Activated T-helper 17 cell treated with anti-CD3 and anti-CD28 coated beads, Interleukin-2, amount 50 U/mL, for 72 hours (primary cell): ENCODE measurements around the gene PCSK5. TPM values are rescaled to one million over a fixed set of nuclear protein-coding genes. Genes with fewer than 3 reads are reported as not detected.
"Not testable (repeated sequence)": the region's sequence is repeated elsewhere in the genome, so short reads cannot be mapped to it uniquely, and the experiment has no call there.

ENCODE experiments used
- ATAC-seq: fragments of 150-1000 bp; cut with Tn5 transposase; replicated peaks from 2 replicates; pipeline ENCODE4 v1.10.0; 2021; ENCODE audit warnings: mild to moderate bottlenecking, moderate library complexity
- H3K27ac Mint-ChIP-seq: one replicate; pipeline ENCODE4 v1.8.0; 2022; ENCODE audit warnings: mixed read lengths
- H3K27me3 Mint-ChIP-seq: one replicate; pipeline ENCODE4 v1.8.0; 2022; ENCODE audit warnings: mixed read lengths
- H3K36me3 Mint-ChIP-seq: one replicate; pipeline ENCODE4 v1.8.0; 2022; ENCODE audit warnings: low read depth, mild to moderate bottlenecking, mixed read lengths
- H3K4me1 Mint-ChIP-seq: one replicate; pipeline ENCODE4 v1.8.0; 2022; ENCODE audit warnings: mixed read lengths
- H3K4me3 Mint-ChIP-seq: one replicate; pipeline ENCODE4 v1.8.0; 2022; ENCODE audit warnings: mild to moderate bottlenecking, mixed read lengths
- H3K9me3 Mint-ChIP-seq: one replicate; pipeline ENCODE4 v1.8.0; 2022; ENCODE audit warnings: mixed read lengths
- total RNA-seq, 2 donors: library from RNA; stranded (reverse); gene quantifications; one replicate each; pipeline ENCODE4 v1.2.3, GENCODE V29; 2022

The PCSK5 gene
- total RNA-seq, 2 donors from 2014 or later: 1.6 to 3.8 TPM

DNA sequence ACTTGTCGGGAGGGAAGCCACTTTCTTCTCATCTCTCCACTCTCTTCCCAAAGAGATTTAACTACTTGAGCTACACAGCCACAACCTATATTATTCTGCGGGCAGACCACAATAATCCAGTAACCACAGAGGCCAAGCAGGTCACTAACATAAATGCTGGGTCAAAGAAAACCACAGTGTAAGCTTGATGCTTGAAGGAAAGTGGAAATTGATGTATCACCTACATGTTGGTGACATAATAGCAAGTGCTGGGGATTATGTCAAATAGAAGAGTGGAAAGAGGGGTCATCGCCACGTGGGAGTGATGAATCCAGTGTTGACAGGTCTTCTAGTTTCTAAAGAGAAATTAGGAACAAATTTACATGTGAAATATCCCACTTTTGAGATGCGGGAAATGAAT, 462.8 kb downstream of the PCSK5 start:
- peaks cover 3% of the 10 kb centered on the region for H3K27me3 Mint-ChIP-seq
- no peaks in the 10 kb centered on the region for H3K36me3 Mint-ChIP-seq
- no peaks in the 10 kb centered on the region for H3K4me1 Mint-ChIP-seq
- no peak overlapping the region for H3K4me3 Mint-ChIP-seq
- no peak overlapping the region for H3K27ac Mint-ChIP-seq
- ATAC-seq: no peak
- H3K9me3 Mint-ChIP-seq: no peaks in the 10 kb centered on the region

DNA sequence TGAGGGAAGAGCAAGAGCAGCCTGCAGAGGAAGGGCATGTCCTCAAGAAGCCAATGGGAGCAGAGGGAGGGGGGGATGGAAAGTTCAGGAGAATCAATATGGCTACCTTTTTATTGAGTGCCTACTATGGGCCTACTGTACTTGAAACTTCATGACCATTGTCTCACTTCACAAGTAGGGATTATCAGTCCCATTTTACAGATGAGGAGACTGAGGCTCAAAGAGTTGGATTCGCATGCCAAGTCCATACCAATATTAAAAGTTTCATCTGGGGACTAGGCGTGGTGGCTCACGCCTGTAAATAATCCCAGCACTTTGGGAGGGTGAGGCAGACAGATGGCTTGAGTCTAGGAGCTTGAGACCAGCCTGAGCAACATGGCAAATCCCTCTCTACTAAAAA, 463.7 kb downstream of the PCSK5 start:
- H3K36me3 Mint-ChIP-seq: no peaks in the 10 kb centered on the region
- no peaks in the 10 kb centered on the region for H3K9me3 Mint-ChIP-seq
- no peaks in the 10 kb centered on the region for H3K4me1 Mint-ChIP-seq
- H3K4me3 Mint-ChIP-seq: no peak overlapping the region
- ATAC-seq: no peak
- H3K27me3 Mint-ChIP-seq: peaks cover 3% of the 10 kb centered on the region
- no peak overlapping the region for H3K27ac Mint-ChIP-seq

DNA sequence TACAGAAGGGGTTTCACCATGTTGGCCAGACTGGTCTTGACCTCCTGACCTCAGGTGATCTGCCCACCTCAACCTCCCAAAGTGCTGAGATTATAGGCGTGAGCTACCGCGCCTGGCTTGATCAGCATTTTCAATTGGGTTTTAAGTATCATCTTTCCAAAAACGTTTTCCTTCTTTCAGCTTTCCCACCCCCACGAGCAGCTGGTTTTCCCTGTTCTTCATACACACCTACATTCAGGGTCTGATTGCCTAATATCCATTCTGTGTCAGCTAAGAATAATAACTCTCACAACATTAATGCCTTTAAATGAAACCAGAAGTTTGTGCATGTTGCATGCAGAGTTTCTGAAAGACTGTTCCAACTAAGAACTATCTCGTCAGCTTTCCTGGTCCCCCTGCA, 465.4 kb downstream of the PCSK5 start:
- Mint-ChIP-seq H3K27ac (no peak overlapping the region), H3K36me3 (no peaks in the 10 kb centered on the region), H3K4me3 (no peak overlapping the region), H3K9me3 (no peaks in the 10 kb centered on the region), H3K4me1 (no peaks in the 10 kb centered on the region), H3K27me3 (peaks cover 3% of the 10 kb centered on the region)
- no peak for ATAC-seq

DNA sequence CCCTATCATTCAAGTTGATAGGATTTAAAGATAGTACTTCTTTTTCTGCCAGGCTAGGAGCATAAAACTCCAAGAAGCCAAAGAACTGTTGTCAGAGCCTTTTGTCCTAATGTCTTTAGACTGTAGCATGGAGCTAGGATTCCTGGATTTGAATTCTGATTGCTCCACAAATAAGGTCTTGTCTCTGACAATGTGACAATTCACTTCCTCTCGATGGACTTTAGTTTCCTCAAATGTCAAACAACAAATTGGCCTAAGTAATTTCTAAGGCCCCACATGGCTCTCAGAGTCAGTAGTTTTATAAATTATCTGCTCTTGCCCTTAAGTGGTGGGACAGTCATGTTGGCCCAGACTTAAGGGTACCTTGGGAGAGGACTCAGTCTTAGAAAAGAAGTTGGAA, 467.1 kb downstream of the PCSK5 start:
- no peak for ATAC-seq
- Mint-ChIP-seq H3K36me3 (no peaks in the 10 kb centered on the region), H3K27ac (no peak overlapping the region), H3K9me3 (no peaks in the 10 kb centered on the region), H3K4me1 (no peaks in the 10 kb centered on the region), H3K4me3 (no peak overlapping the region), H3K27me3 (peaks cover 3% of the 10 kb centered on the region)

DNA sequence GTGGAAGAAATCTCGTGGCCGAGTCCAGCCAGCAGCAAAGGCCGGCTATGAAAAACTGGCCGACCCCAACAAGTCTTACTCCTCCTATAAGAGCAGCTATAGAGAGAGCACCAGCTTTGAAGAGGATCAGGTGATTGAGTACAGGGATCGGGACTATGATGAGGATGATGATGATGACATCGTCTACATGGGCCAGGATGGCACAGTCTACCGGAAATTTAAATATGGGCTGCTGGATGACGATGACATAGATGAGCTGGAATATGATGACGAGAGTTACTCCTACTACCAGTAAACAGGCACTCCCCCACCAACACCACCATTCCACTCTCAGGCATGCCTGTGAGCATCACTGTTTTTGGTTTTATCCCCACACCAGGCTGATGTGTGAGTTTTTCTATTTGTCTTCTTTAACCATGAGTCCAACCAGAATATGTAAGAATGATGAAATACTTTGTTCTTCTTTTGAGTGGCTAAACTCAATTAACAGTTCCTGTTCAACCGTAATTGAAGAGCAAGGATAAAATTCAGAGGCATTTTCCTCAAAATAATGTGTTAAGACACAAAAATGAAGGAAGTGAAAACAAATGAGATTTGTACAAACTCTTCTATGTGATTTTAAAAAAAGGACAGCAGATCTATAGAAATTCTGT, 468.3 kb downstream of the PCSK5 start:
- H3K9me3 Mint-ChIP-seq: no peaks in the 10 kb centered on the region
- no peak overlapping the region for H3K27ac Mint-ChIP-seq
- no peak for ATAC-seq
- peaks cover 8% of the 10 kb centered on the region for H3K27me3 Mint-ChIP-seq
- H3K4me3 Mint-ChIP-seq: no peak overlapping the region
- H3K36me3 Mint-ChIP-seq: no peaks in the 10 kb centered on the region
- no peaks in the 10 kb centered on the region for H3K4me1 Mint-ChIP-seq

DNA sequence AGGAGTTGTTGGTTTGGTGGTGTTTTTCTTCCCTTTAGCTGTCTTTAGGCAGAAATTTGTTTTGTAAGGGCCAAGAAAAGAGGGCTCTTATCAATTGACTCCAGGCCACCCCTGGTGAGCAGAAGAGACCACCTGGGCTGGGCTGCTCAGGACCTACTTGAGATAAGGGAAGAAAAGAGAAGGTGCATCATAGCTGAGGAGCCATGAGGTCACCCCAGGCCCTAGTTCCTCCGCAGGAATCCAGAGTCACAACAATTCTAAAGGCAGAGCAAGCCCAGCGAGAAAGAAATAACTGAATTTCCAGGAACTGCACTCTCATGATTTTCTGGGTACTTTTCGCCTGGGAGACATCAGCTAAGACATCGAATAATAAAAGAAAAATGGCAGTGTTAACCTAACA, 468.9 kb downstream of the PCSK5 start:
- no peak overlapping the region for H3K4me3 Mint-ChIP-seq
- no peak overlapping the region for H3K27ac Mint-ChIP-seq
- no peaks in the 10 kb centered on the region for H3K9me3 Mint-ChIP-seq
- no peak for ATAC-seq
- H3K4me1 Mint-ChIP-seq: no peaks in the 10 kb centered on the region
- peaks cover 6% of the 10 kb centered on the region for H3K27me3 Mint-ChIP-seq
- no peaks in the 10 kb centered on the region for H3K36me3 Mint-ChIP-seq

DNA sequence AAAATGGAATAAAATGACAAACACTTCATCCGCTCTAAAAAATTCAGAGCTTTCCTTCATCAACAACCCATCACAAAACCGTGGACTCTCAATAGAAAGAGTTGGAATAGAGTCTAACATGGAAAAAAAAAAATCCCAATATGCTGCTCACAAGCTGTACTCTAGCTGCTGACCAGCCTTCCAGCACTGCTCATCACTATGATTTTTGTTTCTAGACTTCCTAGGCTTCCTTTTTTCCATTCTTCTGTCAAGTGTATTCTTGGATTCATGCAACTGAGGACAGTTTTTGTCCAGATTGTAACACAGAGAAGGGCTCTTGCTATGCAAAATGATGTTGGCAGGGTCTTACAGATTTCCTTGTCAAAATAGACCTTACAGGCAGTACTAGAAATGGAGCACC, 469.3 kb downstream of the PCSK5 start:
- no peak for ATAC-seq
- Mint-ChIP-seq H3K4me3 (no peak overlapping the region), H3K9me3 (no peaks in the 10 kb centered on the region), H3K4me1 (no peaks in the 10 kb centered on the region), H3K36me3 (no peaks in the 10 kb centered on the region), H3K27ac (no peak overlapping the region), H3K27me3 (peaks cover 6% of the 10 kb centered on the region)

DNA sequence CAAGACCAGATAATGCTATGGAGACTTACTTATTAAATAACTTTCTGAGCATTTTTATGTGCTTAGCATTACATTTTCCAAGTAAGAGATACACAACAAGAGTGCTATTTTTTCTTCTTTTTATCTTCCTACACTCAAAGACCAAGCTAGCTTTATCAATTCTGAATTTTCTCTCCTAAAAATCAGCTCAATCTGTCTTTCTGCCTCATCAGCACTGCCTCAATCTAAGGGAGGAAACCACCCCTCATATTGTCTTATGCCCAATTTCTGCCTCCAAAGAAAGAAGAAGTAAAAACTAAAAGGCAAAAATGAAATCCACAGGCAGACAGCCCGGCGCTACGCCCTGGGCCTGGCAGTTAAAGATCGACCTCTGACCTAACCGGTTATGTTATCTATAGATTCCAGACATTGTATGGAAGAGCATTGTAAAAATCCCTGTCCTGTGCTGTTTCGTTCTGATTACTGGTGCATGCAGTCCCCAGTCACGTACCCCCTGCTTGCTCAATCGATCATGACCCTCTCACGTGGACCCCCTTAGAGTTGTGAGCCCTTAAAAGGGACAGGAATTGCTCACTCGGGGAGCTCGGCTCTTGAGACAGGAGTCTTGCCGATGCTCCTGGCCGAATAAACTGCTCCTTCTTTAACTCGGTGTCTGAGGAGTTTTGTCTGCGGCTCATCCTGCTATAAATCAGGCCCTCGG, 472.0 kb downstream of the PCSK5 start:
- ATAC-seq: not testable (repeated sequence)

DNA sequence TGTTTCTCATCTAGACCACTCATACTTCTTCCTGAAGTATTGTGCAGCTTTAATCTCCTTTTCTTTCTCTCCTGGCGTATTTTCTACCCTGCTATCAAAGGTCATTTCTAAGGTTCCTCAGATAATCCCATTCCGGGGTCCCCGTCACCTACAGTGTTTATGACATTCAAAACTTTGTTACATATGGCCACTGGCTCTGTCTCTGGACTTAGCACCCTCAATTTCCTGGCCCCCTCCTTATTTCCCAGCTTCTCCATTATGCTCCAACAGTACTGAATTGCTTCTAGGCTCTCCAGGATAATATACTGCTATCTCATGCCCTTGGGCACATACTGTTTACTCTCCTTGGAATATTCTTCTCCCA, 472.5 kb downstream of the PCSK5 start:
- H3K4me1 Mint-ChIP-seq: no peaks in the 10 kb centered on the region

More for the DNA sequence above, 472.0 kb downstream of the PCSK5 start:
- not testable (repeated sequence) for H3K27me3 Mint-ChIP-seq, H3K36me3 Mint-ChIP-seq, H3K9me3 Mint-ChIP-seq, H3K4me1 Mint-ChIP-seq, H3K4me3 Mint-ChIP-seq, H3K27ac Mint-ChIP-seq

DNA sequence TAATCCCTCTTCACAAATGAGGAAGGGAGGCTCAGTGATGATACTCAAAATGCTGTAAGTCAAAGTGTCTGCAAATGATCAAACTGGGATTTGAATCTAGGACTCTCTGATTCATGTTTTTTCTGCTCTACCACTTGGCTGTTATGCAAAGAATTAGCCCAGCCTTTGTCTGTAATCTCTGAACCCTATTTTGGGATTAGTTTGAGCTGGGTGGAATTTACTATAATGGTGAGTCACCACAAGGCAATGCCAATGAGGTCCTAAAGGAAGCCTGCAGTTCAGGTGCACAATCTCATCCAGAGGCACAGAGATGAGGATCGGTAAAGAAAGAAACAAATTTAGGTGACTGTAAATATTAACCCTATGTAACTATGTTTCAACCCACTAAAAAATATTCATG, 474.6 kb downstream of the PCSK5 start:
- Mint-ChIP-seq H3K9me3 (peaks cover 3% of the 10 kb centered on the region), H3K27me3 (peaks cover 6% of the 10 kb centered on the region), H3K4me3 (no peak overlapping the region), H3K4me1 (no peaks in the 10 kb centered on the region), H3K36me3 (no peaks in the 10 kb centered on the region), H3K27ac (no peak overlapping the region)
- ATAC-seq: no peak

More for the DNA sequence above, 472.5 kb downstream of the PCSK5 start:
- Mint-ChIP-seq H3K4me3 (no peak overlapping the region), H3K27ac (no peak overlapping the region), H3K9me3 (peaks cover 3% of the 10 kb centered on the region), H3K27me3 (peaks cover 6% of the 10 kb centered on the region), H3K36me3 (no peaks in the 10 kb centered on the region)
- ATAC-seq: no peak

DNA sequence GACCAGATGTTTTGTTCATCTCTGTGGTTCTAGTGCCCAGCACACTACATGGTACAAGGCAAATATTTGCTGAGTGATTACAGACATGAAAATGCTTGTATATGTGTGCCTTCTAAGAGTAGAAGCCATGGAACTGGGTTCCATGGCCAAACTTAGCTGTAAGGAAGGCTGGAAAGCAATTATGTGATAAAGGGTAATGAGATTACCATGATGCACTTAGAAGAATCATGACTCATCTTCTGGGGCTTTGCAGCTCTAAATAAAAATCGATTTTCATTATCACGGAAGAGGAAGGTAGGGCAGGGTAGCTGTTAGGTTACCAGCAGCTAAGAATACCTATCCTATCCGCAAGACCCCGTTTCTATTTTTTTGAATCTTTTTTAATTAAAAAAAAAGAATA, 475.8 kb downstream of the PCSK5 start:
- Mint-ChIP-seq H3K4me3 (no peak overlapping the region), H3K27me3 (peaks cover 6% of the 10 kb centered on the region), H3K36me3 (no peaks in the 10 kb centered on the region), H3K4me1 (no peaks in the 10 kb centered on the region), H3K9me3 (peaks cover 3% of the 10 kb centered on the region), H3K27ac (no peak overlapping the region)
- no peak for ATAC-seq

DNA sequence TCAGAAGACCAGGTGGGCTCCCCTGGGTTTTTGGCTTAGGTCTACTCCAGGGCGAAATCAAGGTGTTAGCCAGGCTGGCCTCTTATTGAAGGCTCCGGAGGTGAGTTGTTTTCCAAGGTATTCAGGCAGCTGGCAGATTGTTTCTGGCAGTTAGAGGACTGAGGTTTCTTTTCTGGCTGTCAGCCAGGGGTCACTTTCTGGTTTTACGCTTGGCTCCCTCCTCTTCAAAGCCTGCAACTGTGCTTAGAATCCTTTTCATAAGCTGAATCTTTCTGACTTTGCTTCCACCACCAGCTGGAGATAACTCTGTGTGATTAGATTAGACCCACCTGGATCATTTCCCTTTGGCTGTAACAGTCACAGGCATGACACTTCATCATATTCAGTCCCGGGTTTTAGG, 479.1 kb downstream of the PCSK5 start:
- Mint-ChIP-seq H3K36me3 (no peaks in the 10 kb centered on the region), H3K27me3 (no peaks in the 10 kb centered on the region), H3K9me3 (peaks cover 3% of the 10 kb centered on the region), H3K4me1 (no peaks in the 10 kb centered on the region), H3K27ac (no peak overlapping the region), H3K4me3 (no peak overlapping the region)
- no peak for ATAC-seq

DNA sequence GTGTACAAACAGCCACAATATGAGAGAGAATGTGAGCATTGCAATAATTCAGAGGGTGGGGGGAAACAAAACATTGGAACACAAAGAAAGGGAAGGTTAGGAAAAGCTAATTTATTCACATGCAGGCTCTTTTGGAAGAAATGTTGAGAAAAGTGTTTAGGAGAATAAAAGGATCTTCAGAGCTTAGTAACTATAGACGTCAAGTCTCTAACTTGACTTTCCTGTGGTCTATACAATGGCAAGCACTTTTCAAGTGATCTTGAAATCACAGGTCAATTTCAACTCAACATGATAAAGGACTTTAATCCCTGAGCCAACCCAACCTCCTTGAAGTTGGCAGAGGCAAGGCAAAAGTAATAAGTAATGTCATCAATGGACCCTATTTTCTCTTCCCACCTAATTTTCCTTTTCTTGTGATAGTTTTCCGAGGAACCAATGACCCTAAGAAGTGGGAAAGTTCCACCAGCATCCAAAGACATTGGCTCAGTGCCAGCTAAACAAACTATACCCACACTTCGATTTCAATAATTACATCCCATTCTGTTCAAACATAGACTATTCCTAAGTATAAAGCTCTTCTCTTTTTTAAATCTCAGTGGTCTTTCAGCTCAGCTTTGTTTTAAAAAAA, 480.0 kb downstream of the PCSK5 start:
- ATAC-seq: no peak
- H3K4me3 Mint-ChIP-seq: no peak overlapping the region
- H3K9me3 Mint-ChIP-seq: peaks cover 3% of the 10 kb centered on the region
- no peaks in the 10 kb centered on the region for H3K36me3 Mint-ChIP-seq
- H3K27me3 Mint-ChIP-seq: no peaks in the 10 kb centered on the region
- no peaks in the 10 kb centered on the region for H3K4me1 Mint-ChIP-seq
- H3K27ac Mint-ChIP-seq: no peak overlapping the region

DNA sequence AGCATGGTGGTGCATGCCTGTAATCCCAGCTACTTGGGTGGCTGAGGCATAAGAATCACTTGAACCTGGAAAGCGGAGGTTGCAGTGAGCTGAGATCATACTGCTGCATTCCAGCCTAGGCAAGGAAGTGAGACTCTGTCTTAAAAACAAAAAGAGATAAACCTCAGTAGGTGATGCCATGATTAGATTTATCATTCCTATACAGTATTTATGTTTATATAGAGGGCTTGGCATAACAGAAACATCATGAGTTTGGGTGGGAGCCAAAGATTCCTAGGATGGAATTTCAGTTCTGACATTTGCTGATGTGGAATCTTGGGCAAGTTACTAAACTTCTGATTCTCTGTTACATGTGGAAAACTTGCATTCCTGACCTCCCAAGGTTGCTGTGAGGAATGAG, 481.4 kb downstream of the PCSK5 start:
- no peak overlapping the region for H3K27ac Mint-ChIP-seq
- H3K4me3 Mint-ChIP-seq: no peak overlapping the region

DNA sequence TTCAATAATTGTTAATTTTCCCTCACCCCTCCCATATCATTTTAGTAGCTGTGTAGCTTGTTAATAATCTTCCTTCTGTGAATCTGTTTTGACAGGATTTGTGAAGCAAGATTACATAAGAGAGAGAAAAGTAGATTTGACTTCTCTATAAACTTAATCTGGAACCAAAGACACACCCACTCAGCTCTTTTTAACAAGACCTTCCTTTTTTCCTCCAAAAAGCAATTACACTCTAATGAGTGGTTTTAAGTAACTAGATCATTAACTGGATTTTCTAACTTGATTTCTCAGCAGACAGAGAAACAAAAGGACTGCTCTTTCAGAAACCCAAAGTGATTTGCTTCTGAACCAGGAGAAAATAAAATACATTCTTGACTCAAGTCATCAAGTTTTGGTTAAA, 481.9 kb downstream of the PCSK5 start:
- no peaks in the 10 kb centered on the region for H3K36me3 Mint-ChIP-seq
- no peak overlapping the region for H3K27ac Mint-ChIP-seq
- H3K4me3 Mint-ChIP-seq: no peak overlapping the region
- H3K4me1 Mint-ChIP-seq: no peaks in the 10 kb centered on the region
- peaks cover 3% of the 10 kb centered on the region for H3K9me3 Mint-ChIP-seq
- no peaks in the 10 kb centered on the region for H3K27me3 Mint-ChIP-seq
- ATAC-seq: no peak

More for the DNA sequence above, 481.4 kb downstream of the PCSK5 start:
- no peak for ATAC-seq
- no peaks in the 10 kb centered on the region for H3K36me3 Mint-ChIP-seq
- no peaks in the 10 kb centered on the region for H3K4me1 Mint-ChIP-seq
- peaks cover 3% of the 10 kb centered on the region for H3K9me3 Mint-ChIP-seq
- no peaks in the 10 kb centered on the region for H3K27me3 Mint-ChIP-seq
